Suppressor macrophage treated with lipopolysaccharide for 4 hours (primary cell): Measurements from ENCODE around the gene STX18.
"Not testable (repeated sequence)": the region's sequence is repeated elsewhere in the genome, so short reads cannot be mapped to it uniquely, and the experiment has no call there.

Experiments used
- DNase-seq: peaks from one replicate; pipeline ENCODE4 v3.0.0-alpha.2; 2020

STX18 gene

DNA sequence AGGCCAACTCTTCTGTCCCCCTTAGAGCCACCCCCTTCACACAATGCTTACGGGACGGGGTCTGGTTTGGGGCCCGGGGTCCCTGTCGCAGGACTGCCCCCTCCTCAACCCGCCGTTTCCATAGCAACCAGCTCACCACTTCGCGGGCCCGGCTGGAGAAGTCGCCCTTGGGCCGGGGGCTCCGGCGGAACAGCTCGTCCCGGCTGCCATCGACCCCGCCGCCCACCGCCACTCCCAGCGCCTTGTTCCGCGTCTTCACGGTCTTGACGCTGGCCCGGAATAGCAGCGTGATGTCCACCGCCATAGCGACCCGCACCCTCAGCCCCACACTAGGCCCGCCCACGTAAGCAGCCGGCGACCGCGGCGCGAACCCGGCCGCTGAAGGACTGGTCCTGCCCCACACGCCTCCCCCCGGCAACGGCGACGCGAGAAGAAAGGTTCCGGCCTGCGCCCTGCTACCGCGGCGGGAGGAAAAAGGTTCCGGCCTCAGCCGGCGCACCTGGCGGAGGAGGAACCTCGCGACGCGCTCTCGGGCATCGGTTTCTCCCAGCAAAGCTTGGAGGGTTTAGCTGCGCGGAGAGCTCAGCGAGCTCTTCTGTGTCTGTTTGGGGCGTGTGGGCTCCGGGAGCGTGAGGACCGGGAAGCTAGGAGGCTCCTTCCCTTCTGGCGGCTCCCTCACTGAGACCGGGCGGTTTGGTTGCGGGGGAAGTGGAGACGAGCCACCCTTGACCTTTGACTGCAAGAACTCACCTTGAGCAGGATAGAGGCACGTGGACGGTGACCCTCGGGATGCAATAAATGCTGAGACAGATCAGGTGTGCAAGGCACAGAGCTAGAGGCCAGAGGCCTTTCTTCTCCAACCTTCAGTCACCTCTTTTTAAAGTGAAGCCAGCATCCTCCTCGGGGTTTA, at the start of gene STX18:
Gene STX18, minus strand, starts transcription at position 388 of the 910 bp plus-strand sequence. Its CDS starts 84 bp downstream, at position 304.
- peak; percentile 84 for DNase-seq

- no peak for DNase-seq
Observed at GRCh38 chr4:4591071-4591470, 49.2 kb upstream of the STX18 start.

GRCh38 chr4:4590546-4590945, 48.7 kb upstream of the STX18 start:
- no peak for DNase-seq

DNA sequence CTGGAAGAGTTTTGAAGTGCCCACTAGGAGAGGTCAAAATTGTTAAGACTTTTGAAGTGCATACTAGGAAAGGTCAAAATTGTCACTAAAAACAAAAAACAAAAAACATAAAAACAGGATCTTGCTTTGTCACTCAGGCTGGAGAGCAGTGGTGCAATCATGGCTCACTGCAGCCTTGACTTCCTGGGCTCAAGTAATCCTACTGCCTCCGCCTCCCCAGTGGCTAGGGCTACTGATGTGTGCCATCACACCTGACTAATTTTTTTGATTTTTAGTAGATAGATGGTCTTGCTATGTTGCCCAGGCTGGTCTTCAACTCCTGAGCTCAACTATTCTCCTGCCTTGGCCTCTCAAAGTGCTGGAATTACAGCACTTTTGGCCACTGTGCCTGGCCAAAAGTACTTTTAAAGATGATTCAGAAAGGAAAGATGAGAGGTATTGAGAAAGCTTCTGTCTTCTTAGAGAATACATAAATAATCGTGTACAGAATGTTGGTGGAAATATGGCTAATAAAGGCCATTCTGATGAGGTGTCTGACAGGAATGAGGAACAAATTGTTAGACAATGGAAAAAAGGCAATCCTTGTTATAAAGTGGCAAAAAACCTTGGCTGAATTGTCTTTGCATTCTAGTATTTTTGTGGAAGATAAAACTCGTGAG, 43.3 kb upstream of the STX18 start:
- peak; percentile 12 for DNase-seq

- DNase-seq, result no peak
Observed at GRCh38 chr4:4583606-4584005, 41.8 kb upstream of the STX18 start.

DNA sequence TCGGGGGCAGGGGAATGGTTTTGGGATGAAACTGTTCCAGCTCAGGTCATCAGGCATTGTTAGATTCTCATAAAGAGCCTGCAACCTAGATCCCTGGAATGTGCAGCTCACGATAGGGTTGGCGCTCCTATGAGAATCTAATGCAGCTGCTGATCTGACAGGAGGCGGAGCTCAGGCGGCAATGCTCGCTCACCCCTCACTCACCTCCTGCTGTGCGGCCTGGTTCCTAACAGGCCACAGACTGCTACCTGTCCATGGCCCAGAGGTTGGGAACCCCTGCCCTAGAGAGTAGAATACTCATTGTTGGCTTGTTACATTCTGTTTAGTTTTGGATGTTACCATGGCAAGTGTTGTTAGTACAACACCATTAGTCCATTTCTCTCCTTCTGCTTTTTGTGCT, 40.8 kb upstream of the STX18 start:
- DNase-seq, result no peak

DNA sequence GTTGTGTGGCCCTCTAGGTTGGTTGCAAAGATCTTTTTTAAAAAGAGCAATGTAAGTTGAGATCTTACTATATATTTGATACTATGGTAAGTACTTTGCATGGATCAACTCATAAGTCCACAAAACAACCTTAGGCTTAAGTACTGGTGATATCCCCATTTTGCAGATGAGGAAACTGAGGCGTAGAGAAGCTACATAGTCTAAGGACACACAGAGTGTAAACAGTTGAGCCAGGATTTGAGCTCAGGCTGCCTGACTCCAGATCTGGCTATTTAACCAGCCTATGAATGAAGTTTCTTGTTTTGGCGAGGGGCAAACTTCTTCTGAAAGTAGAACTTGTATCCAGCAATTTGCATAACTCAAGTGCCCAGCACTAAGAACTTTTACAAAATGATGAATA, 38.6 kb upstream of the STX18 start:
- no peak for DNase-seq

GRCh38 chr4:4578981-4579380, 37.1 kb upstream of the STX18 start:
- DNase-seq, result no peak

DNA sequence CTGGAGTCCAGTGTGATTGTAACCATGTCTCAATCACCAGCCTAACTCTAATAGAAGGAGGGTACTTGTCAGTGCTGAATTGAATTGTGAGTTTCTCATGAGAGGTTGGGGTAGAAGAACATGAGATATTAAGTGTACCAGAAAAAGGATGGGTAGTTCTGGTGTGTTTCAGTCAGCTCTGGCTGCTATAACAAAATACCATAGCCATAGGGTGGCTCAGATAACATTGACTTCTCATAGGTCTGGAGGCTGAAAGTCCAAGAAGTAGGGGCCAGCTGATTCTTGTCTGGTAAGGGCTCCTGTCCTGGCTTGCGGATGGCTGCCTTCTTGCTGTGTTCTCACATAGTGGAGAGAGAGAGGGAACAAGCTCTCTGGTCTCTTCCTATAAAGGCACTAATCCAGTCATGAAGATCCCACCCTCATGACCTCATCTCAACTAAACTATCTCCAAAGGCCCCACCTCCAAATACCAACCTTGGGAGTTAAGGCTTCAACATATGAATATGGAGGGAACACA, 35.6 kb upstream of the STX18 start:
- no peak for DNase-seq

DNA sequence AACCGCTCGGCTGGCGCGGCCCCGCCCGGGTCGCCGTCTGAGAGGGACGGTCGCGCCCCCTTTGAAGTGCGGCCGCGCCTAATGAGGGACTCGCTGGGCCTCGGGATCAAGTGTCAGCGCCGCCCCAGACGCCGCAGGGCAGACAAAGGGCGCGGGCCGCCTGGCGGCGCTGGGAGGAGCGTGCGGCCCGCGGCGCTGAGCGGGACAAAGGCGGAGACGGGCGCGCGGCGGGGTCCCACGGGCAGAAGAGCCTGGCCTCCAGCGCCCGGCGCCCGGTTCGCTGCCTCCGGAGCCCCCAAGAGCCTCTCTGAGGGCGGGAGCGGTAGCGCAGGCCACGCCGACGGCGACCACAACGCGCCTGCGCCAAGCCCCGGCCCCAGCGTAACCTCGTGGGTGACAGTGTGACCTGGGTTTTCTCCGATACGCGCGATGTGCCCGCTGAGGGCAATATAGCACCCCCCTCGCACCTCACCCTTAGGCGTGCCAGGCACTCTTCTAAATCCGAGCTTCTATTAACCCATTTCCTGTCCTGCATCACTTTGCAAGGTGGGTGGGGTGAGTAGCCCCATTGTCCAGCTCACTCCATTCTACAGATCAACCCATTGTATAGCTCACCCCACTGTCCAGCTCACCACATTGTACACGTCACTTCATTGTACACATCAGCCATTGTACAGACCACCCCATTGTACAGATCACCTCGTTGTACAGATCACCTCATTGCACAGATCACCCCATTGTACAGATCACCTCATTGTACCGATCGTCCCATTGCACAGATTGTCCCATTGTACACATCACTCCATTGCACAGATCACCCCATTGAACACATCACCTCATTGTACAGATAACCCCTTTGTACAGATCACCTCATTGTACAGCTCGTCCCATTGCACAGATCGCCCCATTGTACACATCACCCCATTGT, 33.7 kb upstream of the STX18 start:
- DNase-seq, result peak; percentile 69

DNA sequence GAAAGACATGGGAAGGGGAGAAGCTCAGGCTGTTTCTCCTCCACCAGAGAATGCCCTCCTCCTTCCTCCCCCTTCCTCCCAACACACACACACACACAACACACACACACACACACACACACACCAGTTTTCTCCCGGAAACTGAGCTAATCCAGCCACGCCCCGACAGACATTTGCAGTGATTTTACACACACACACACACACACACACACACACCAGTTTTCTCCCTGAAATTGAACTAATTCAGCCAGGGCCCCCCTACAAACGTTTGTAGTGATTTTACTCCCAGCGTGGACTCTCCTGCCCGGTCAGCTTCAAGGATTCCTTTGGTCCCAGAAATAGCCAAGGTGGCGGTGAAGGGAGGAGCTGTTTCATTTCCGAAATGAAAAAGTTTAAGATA, 32.9 kb upstream of the STX18 start:
- DNase-seq, result peak; percentile 52

- no peak for DNase-seq
Observed at GRCh38 chr4:4574052-4574451, 32.2 kb upstream of the STX18 start.

DNA sequence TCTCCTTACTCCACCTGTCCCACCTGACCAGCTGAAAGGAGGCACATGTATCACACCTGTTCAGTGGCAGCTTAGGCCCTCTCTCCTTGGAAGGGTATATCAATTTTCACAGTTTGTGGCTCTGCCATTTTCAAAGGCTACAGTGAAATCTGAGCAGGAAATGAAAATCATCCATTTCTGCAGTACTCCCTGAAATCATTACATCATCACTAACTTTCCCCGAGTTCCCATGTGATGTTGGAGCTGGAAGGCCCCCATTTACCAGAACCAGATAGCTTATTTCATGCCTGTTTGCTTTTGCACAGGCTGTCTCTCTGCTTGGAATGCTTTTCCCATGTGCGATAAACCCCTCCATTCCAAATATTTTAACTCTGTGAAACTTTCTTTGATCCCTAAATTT, 31.0 kb upstream of the STX18 start:
- peak; percentile 36 for DNase-seq

- DNase-seq, result not testable (repeated sequence)
Observed at GRCh38 chr4:4569861-4570260, 28.0 kb upstream of the STX18 start.

- DNase-seq, result no peak
Observed at GRCh38 chr4:4568806-4569427, 27.1 kb upstream of the STX18 start.

DNA sequence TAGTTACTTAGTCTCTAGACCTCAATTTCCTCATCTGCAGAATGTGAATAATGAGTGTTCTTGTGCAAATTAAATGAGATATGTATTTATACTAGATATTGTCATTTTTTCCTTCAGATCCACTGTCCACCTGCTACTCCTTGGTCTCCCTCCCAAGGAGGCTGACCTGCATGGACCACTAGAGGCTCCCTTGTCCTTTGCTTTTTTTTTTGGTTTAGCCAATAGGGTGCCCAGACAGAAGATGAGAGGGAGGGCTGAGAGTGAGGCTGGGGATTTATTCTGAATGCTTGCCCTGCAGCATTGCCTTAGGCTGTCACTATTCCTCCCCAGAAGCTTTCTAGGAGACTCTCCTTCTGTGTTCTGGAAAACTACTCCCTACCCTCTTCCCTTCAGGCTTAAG, 24.5 kb upstream of the STX18 start:
- not testable (repeated sequence) for DNase-seq

- no peak for DNase-seq
Observed at GRCh38 chr4:4564522-4564921, 22.7 kb upstream of the STX18 start.

- no peak for DNase-seq
Observed at GRCh38 chr4:4560642-4561041, 18.8 kb upstream of the STX18 start.

DNA sequence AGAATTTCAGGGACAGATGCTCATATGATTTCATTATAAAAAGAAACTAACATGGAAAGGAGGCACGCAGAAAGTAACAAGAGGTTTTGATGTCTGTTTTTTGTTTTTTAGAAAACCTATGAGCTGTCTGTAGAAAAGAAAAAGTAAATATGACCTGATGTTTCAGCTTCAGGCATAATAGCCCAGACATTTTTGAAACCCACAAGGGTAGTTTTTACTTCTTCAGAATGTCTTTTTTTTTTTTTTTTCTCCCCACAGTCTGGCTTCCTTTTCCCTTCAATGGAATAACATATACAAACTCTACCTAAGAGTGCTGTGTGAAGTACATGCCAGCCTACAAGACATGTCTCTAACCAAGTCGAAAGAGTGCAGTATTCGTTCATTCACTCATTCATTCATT, 18.3 kb upstream of the STX18 start:
- no peak for DNase-seq

- DNase-seq, result no peak
Observed at GRCh38 chr4:4559596-4559995, 17.7 kb upstream of the STX18 start.

DNA sequence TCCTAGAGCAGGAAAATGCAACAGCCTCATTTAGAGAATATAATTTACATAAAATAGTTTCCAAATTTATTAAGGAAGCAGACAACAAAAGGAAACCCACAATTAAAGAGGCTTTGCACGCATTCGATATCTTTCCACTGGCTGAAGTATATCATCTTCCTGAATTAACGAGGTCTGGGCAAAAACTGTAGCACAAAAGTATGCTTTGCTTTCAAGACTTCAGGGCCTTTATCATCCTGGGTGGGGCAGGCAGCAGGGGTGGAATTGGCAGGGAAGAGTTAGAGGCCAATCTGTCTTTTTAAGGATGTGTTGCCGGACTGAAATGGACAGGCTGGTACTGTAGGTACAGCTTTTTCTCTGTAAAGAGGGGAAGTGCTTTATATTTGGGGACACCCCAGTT, 17.0 kb upstream of the STX18 start:
- DNase-seq, result no peak

GRCh38 chr4:4555916-4556315, 14.1 kb upstream of the STX18 start:
- DNase-seq, result no peak
